Neutrophil (primary cell): Measurements from ENCODE around the gene SPAG17.

ENCODE experiments used
- H3K27ac ChIP-seq: fragments of 200-600 bp; sonication (generic); 2 replicates; pipeline ENCODE4 v1.5.1; 2016; ENCODE audit warnings: mild to moderate bottlenecking, moderate library complexity
- H3K27me3 ChIP-seq: fragments of 200-600 bp; sonication (generic); 2 replicates; pipeline ENCODE4 v1.6.0; 2016; ENCODE audit warnings: mild to moderate bottlenecking
- H3K36me3 ChIP-seq: fragments of 200-600 bp; sonication (generic); 2 replicates; pipeline ENCODE4 v1.5.1; 2017
- H3K4me1 ChIP-seq, 2 experiments: fragments of 200-600 bp in 1 of 2; sonication (generic) in 1 of 2; 1 replicate in 1 of 2; 2 replicates in 1 of 2; pipeline versions ENCODE4 v1.5.1 to v1.6.1; 2013 to 2016; ENCODE audit warnings: low read depth in 1 of 2, low read length in 1 of 2, mild to moderate bottlenecking in 1 of 2, moderate library complexity in 1 of 2; ENCODE audit not compliant: control insufficient read depth in 1 of 2, insufficient read depth in 1 of 2
- H3K4me3 ChIP-seq, 2 experiments: fragments of 200-600 bp in 1 of 2; sonication (generic) in 1 of 2; 1 replicate in 1 of 2; 2 replicates in 1 of 2; pipeline ENCODE4 v1.5.1; 2013 to 2016; ENCODE audit warnings: low read depth in 1 of 2, low read length in 1 of 2, mild to moderate bottlenecking in 1 of 2, moderate library complexity in 1 of 2
- H3K9me3 ChIP-seq: fragments of 200-600 bp; sonication (generic); 2 replicates; pipeline ENCODE4 v1.5.1; 2016
- TF ChIP-seq, protein P1 (sequence below): fragments of 200-600 bp; sonication (generic); IDR thresholded peaks from 2 replicates; pipeline ENCODE4 v1.5.1; 2016; ENCODE audit warnings: antibody characterized with exemption

The SPAG17 gene

DNA sequence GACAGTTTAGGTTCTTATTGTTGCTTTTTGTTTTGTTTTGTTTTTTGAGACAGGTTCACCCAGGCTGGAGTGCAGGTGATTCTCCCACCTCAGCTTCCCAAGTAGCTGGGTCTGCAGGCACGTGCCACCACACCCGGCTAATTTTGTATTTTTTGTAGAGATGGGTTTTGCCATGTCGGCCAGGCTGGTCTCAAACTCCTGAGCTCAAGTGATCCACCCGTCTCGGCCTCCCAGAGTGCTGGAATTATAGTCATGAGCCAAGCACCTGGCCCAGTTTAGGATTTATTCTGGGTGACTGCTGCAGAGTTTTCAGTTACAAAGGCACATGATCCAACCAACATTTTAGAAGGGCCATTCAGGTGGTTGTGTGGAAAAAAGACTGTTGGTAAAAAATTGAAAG lies 102.0 kb downstream of the SPAG17 start:
- Histone ChIP-seq H3K9me3 (no peaks in the 10 kb centered on the region), H3K27ac (no peak overlapping the region), H3K4me1 (no peaks in the 10 kb centered on the region), H3K36me3 (no peaks in the 10 kb centered on the region), H3K27me3 (no peaks in the 10 kb centered on the region), H3K4me3 (no peak overlapping the region)
- TF ChIP-seq, protein P1, sequence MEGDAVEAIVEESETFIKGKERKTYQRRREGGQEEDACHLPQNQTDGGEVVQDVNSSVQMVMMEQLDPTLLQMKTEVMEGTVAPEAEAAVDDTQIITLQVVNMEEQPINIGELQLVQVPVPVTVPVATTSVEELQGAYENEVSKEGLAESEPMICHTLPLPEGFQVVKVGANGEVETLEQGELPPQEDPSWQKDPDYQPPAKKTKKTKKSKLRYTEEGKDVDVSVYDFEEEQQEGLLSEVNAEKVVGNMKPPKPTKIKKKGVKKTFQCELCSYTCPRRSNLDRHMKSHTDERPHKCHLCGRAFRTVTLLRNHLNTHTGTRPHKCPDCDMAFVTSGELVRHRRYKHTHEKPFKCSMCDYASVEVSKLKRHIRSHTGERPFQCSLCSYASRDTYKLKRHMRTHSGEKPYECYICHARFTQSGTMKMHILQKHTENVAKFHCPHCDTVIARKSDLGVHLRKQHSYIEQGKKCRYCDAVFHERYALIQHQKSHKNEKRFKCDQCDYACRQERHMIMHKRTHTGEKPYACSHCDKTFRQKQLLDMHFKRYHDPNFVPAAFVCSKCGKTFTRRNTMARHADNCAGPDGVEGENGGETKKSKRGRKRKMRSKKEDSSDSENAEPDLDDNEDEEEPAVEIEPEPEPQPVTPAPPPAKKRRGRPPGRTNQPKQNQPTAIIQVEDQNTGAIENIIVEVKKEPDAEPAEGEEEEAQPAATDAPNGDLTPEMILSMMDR = no peak

DNA sequence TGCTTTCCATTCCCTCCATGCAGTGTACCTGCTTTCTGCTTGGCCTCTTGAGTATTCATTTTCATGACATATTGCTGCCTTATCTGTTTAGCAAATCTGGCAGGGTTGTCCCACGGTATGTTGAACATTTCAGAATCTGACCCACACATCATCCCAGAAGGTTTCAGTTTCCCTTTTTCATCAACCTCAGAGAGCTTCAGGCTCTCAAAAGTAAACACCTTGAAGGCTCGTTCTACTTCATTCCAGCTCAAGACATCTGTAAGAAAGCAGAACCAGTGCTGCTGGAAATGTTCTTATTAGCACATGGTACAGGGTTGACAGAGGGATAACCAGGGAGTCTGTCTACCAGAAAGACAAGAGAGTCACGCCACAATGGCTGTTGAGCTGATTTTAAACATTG lies 103.6 kb downstream of the SPAG17 start:
- Histone ChIP-seq H3K4me3 (no peak overlapping the region), H3K27me3 (no peaks in the 10 kb centered on the region), H3K4me1 (no peaks in the 10 kb centered on the region), H3K36me3 (no peaks in the 10 kb centered on the region), H3K27ac (no peak overlapping the region), H3K9me3 (no peaks in the 10 kb centered on the region)
- TF ChIP-seq, protein P1 = no peak

DNA sequence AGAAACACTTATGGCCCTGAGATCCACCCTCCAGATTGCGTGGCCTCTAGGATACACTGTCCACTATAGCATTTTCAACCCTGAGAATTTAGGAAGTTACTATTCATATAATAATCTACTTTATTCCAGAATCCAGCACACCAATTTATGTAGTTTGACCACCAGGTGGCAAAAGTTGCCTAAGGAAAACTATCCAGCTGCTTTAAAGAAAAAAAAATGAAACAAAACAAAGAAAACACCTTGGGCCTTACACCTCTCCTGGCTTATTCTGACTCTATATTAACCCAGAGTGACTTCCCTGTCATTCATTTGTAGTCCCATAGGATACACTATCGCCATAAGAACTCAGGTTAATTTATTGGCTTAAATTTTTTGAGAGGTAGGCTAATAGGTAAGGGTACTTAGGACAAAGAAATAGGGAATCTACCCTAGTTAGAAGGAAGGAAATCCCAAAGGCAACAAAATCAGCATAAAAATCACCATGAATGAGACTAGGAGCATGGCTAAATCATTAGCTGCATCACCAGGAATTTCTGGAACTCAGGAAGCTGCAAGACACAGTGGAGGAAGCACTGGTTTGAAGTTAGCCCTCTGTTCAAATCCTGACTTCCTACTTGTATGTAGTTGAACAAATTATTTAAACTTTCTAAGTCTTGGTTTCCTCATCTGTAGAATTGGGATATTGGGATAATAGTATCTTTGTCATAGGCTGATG lies 107.5 kb downstream of the SPAG17 start:
- Histone ChIP-seq H3K27ac (no peak overlapping the region), H3K4me3 (no peak overlapping the region), H3K4me1 (no peaks in the 10 kb centered on the region), H3K27me3 (no peaks in the 10 kb centered on the region), H3K36me3 (no peaks in the 10 kb centered on the region), H3K9me3 (no peaks in the 10 kb centered on the region)
- TF ChIP-seq, protein P1 = no peak

GRCh38 chr1:118075116-118075515 lies 109.9 kb downstream of the SPAG17 start:
- Histone ChIP-seq H3K27ac (no peak overlapping the region), H3K36me3 (no peaks in the 10 kb centered on the region), H3K27me3 (no peaks in the 10 kb centered on the region), H3K4me3 (no peak overlapping the region), H3K9me3 (no peaks in the 10 kb centered on the region), H3K4me1 (no peaks in the 10 kb centered on the region)
- TF ChIP-seq, protein P1 = no peak

GRCh38 chr1:118073648-118074435 lies 111.2 kb downstream of the SPAG17 start:
- Histone ChIP-seq H3K27ac (no peak overlapping the region), H3K36me3 (no peaks in the 10 kb centered on the region), H3K4me1 (no peaks in the 10 kb centered on the region), H3K4me3 (no peak overlapping the region), H3K27me3 (no peaks in the 10 kb centered on the region), H3K9me3 (no peaks in the 10 kb centered on the region)
- TF ChIP-seq, protein P1 = no peak
